NOMO-1 (cell line): Measurements from ENCODE around the gene DCAF6.
"Not testable (repeated sequence)": the region's sequence is repeated elsewhere in the genome, so short reads cannot be mapped to it uniquely, and the experiment has no call there.

ENCODE experiments used
- DNase-seq, 2 experiments: peaks; one replicate each; lab custom pipeline; 2025; ENCODE audit not compliant: unreplicated experiment in 2 of 2; lab: John Stamatoyannopoulos, UW

The DCAF6 gene

DNA sequence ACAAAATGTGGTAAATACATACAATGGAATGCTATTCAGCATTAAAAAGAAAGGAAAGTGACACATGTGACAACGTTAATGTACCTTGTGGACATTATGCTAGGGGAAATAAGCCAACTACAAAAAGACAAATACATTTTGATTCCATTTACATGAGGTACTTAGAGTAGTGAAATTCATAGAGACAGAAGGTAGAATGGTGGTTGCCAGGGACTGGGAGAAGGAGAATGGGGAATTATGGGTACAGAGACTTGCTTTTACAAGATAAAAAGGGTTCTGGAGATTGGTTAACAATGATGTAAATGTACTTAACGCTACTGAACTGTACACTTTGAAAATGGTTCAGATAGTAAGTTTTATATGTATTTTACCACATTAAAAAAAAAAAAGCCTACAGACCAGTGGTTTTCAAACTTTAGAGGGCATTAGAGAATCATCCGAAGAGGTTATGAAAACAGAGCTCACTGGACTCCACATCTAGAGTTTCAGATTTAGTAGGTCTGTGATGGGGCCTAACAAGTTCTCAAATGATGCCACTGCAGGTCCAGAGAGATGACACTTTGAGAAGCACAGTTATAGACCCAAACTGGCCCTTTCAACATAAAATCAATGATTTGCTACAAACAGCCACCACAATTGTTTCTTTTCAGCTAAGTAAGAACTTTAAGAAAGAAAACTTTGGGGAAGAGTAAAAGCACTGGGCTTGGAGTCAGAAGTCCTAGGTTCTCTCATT, 13.0 kb upstream of the DCAF6 start:
- DNase-seq: no peak

DNA sequence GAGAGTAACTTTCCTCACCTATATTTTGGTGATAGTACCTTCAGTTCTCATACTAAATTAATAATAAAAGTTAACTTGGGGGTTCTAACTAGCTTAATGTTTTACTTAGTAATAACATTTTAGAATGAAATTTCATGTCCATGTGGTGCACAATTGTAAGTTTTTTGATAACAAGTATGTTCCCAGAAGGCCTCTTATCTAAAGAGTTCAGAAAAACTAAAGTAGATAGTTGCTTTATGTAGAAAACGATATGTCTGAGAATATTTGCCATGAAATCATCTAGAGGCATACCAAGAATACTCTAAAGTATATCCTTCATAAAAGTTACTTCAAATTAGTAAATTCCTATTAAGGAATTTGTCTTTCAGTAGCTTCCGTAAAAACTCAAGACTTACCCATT, 12.4 kb upstream of the DCAF6 start:
- DNase-seq: no peak

DNA sequence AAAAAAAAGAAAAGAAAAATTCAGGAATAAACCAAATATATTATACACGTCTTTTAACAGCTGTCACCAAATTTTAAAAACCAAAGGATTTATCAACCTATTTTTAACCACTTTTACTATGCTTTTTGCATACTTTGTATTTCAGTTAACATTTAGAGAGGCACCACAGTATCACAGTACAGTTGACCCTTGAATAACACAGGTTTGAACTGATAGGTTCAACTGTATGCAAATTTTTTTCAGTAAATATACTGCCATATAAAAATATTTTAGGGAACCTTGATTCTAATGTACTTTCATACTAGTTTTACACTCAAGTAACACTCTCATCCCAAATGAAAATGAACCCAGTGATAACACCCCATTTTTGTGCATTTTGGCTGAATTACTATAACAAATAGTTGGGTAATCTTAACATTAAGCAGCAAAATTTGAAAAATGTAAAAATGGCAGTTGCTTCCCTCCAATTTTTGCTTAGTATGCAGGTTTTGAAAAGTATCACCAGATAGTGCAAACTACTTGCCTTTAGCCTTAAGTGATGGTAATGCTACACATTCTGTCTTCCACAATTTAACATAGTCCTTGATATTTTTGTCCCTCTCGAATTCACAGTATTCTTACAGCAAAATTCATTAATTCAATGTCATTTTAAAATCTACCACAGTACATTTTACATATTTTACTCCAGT, 11.8 kb upstream of the DCAF6 start:
- DNase-seq: no peak

DNA sequence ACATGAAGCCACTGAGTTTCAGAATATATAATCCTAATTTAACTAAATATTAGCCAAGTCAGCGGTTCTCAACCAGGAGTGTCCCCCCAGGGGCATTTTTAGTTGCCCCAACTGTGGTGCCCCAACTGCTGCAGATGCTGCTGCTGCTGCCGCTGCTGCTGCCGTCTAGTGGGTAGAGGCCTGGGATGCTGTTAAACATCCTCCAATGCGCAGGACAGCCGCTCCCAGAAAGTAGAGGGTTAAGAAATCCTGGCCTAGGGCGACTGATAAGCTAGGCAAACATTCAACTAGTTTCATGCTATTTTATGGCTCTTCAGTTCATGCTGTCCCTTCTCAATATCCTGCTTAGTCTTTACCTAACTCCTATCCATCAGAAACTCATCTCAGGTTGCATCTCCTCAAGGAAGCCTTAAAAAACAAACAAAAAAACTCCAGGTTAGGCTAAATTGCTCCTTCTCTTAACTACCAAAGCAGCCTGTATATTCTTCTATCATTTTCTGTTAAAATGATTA, 9.9 kb upstream of the DCAF6 start:
- no peak for DNase-seq

DNA sequence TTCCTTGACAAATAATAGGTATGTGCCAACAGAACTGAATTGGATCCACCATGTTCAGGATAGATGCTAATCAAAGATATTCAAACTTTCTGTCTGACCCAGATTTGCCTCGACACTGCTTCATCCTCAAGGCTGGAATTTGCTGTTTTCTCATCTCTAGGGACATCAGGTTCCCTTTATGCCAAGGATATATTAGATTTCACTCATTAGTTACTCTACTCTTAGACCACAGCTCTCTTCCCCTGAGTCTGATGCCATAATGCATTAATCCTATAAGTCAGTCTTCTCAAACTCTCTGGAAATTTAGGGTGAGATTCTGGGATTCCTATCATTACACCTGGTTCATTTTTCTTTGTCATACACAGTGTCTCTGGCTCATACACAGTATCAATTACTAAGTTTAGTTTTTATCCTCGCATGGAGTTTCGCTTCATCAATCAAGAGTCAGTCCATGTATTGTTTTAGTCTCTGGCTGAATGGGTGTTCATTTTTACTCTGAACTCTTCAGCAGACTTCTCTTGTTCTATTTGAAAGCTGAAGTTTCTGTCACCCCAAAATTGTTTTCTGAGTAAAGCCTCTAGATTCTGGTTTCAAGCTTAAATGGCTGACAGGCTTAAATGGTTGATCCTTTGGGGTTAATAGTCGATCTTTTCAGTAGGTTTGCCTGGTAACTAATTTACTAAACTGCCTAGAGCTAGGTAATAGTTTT, 9.3 kb upstream of the DCAF6 start:
- DNase-seq: no peak

DNA sequence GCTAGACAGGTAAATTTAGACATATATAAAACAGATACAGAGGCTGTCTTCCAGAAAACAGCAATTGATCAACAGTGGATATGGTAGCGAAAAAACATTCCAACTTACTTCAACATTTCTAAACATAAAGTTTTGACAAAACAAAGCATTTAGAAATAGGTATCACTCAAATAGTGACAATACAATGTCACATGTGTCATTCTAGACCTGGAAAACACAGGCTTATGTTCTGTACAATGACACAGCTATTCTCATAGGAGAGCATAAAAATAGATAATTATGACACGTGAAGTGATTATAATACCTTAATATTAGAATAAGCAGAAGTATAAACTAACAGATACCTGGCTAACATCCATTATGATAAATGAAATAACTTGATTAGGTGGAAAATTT, 8.0 kb upstream of the DCAF6 start:
- no peak for DNase-seq

DNA sequence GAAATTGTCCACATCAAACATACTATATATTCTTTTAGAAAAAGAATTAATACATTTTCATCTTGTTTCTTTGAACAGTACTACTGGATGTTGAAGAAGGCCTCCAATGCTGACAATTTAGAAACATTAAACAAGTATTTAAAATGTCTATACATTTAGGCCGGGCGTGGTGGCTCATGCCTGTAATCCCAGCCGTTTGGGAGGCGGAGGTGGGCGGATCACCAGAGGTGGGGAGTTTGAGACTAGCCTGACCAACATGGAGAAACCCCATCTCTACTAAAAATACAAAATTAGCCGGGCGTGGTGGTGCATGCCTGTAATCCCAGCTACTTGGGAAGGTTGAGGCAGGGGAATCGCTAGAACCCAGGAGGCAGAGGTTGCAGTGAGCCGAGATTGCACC, 7.6 kb upstream of the DCAF6 start:
- DNase-seq: not testable (repeated sequence)

DNA sequence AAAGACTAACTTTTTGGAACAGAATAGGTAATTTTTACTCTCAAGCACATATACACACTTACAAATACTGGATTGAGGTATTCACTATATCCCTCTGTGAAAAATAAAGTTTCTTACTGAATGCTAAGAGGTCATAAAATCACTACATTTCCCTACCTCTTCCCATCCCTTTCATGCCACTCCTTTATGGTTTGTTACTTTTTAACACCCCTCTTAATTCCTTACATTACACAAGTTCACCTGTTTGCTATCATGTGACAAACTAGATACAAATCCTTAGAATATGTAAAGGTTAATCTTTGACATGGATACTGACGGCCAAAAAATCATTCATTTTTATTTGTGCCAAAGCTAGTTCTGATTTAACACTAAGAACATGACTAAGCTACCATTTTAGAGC, 6.8 kb upstream of the DCAF6 start:
- DNase-seq: no peak

DNA sequence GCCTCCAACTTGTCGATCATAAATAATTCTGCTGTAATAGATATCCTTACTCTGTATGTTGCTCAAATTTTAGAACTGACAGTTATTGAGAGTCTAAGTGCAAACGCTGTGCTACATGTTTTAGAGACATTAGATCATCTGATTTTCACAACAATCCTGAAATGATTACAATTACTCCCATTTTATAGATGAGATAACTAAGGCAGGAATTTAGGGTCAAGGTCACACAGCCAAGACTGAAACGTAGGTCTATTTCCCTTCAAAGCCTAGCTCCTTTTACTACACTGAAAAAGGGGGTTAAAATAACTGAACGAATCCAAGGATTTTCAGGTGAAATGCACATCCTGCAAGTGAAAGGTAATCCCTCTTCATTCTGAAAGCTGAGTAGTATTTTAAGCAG, 2.7 kb upstream of the DCAF6 start:
- DNase-seq: no peak

DNA sequence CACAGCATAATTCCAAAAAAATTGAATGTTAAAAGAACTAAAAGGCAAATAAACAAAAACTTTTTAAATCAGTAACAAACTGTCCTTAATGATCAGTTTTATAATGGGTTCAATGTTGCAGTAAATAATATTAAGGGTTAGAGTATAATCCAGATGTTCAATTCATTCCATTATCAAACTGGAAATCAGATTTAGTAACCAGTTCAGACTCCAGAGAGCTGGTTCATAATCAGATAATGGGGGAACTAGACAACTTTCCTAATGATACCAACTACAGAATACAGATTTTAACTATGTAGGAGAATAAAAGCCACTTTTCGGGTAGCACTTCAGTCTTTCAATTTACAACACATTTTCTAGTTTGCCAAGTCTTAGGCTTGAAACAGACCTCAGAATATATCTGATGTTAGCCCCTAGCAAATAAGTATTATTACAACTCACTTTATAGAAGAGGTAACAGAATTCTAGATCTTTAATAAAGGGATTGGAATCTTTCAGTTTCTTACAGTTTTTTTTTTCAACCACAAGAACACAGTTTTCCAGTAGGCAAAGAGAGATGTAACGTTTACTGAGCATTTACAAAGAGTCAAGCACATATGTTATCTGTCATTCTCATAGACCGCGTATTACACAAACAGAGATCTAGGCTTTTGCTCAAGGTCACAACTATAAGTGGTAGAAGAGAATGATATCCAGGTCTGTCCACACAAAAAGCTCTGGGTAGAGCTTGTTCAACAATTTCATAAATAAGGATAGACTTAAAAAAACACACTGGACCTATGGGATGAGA, 1.9 kb upstream of the DCAF6 start:
- peak in 1 of 2 experiments; percentile 54 for DNase-seq

DNA sequence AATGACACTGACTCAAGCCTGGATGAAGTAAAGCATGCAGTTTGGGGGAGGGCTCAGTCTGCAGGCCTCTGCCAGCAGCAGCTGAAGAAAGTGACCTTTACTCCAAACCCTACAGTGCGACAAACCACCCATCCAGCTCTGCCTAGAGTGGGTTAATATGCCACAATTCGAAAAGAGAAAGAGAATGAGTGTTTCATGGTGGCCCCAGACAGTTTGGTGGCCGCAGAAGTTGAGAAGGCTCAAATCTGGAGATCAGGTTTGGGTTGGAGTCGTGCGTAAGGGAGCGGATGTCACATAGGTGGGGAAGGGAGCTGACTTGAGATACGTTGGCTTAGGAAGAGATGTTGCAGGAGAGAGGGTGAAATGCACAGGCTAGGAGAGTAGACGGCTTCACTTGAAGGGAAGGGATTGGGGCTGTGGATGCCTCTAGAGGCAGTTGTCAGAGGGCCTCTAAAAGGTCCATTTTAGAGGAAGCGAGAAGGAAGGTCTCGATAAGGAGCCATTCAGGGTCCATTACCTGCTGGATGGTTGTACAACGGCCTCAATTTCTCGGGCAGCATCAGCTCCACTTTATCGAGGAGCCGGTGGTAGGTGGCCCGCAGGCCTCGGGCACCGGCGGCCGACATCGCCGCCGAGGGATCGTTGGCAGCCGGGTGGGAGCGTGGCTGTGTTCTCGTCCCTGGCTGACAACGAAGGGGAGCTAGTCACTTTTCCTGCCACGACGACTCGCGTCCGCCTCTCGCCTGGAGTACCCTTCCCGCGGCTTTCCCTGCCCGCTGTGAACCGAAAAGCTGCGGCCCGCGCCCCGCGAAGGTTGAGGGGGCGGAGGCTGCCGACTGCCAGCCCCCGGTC, 1.0 kb upstream of the DCAF6 start:
- DNase-seq: peak; percentile 20 to 54

DNA sequence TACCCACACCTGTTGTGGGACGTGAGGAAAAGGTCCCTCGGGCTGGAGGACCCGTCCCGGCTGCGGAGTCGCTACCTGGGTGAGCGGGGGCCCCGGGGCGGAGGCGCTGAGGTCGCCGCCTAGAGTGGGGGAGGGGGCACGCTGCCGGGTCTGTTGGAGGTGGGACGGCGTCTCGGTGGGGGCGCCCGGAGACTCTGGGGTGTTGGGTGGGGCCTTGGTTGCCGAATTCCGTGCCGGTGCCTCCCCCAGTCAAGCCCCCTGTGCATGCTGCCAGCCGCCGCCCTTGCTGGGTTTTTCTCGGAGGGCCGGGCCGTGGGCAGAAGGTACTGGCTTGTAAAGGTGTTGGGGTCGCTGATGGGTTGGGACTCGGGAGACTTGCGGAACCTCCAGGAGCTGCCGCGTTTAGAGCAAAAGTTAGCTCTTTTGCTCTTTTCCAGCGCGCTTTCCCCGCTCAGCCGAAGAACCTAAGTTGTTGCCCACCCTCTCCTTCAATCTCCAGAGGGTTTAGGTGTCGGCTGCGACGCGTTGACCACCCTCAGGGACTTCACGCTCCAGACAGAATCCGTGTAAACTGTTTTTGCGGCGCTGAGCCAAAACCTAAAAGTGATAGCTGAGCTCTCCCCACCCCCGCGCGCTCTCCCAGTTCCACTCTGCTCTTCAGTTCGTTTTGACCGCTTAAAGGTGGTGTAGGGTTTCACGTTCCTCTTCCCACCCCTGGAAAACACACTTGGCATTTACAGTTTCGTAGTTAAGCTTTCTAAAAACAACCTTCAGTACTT, 636 bp downstream of the DCAF6 start, which contains the start of gene MPC2:
MPC2 (minus strand) TSS at position 143 of the 779 bp plus-strand sequence. CDS start 1,231 bp downstream, outside the sequence.
- peak; percentile 43 to 54 for DNase-seq

DNA sequence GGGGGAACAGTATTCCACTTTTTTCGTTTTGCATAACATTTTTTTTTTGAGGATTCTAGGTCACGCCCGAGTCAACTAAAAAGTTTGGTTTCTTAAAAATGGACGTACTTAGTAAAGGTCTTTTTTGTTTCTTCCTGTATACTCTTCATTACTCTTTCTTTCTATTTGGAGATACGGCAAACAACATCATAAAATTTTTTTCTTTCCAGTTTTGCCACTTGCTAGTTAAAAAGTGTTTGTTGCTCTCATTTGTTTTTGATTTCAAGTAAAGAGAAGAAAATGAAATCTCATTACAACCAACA, 1.2 kb downstream of the DCAF6 start:
- no peak for DNase-seq

DNA sequence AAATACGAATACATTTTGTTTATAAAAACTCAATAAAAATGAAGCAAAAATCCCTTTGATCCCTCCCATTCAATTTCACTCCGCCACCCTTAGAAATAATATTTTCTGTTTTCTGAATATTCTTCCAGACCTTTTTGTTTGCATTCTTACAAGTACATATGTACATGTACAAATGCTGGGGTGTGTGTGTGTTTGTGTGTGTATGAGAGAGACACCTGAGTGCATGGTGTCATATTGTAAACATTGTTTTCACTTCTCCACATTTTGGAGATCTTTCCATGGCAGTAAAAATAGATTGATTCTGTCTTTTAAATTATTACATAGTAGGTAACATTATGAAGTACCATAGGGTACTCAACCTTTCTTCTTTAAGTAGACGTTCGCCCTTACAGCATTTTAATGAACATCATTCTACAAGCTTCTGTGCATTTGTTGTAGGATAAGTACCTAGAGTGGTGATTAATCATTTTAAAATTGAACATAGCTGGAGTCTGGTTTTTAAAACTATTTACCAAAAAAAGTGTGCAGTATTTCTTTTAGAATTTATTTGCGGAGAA, 1.7 kb downstream of the DCAF6 start:
- no peak for DNase-seq

DNA sequence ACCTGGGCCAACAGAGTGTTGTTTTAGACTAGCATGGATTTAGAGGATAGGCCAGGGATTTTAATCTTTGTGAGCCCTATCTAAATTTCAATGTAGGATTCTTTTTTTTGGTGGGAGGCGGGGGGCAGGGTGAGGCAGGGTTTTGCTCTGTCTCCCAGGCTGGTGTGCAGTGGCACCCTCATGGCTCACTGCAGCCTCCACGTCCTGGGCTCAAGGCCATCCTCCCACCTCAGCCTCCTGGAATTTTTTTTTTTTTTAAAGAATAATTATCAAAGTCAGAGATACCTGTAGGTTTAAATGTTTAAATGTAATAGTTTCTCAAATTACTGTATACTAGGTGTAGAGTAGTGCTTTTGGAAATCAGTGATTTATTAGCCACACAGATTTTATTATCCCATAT, 3.8 kb downstream of the DCAF6 start:
- no peak for DNase-seq

DNA sequence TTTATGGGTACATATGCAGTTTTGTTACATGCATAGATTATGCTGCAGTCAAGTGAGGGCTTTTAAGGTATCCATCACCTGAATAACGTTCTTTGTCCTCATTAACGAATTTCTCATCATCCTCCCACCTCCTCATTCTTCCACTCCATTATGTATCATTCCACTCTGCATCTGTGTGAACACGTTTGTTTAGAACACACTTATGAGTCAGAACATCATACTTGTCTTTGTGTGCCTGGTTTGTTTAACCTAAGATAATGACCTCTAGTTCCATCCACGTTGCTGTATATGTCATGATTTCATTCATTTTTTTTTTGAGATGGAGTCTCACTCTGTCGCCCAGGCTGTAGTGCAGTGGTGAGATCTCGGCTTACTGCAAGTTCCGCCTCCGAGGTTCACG, 7.1 kb downstream of the DCAF6 start:
- no peak for DNase-seq

DNA sequence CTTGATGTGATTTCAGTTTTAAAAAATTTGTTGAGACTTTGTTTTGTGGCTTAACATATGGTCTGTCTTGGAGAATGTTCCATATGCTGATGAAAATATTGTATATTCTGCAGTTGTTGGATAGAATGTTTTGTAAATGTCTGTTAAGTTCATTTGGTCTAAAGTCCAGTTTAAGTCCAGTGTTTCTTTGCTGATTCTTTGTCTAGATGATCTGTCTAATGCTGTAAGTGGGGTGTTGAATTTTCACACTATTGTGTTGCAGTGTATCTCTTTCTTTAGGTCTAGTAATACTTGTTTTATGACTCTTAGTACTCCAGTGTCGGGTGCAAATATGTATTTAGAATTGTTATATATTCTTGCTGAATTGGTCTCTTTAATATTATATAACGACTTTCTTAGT, 11.2 kb downstream of the DCAF6 start:
- DNase-seq: no peak

DNA sequence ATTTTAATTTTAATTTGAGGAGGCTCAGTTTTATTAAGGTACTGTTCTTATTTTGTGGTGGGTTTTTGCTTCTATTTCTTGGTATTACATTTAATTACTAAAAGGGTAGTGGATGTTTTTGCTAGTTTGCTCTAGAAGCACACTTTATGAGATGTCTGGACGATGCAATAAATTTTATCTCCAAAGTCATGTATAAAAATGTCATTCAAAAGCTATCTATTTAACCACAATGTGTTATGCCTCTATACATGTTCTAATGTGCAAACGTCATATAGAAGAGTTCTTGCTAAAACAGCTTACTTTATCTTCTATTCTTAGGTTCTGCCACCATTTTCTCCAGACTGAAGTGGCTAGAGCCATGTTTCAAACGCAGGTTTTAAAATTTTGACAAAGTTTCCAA, 13.3 kb downstream of the DCAF6 start:
- DNase-seq: no peak

DNA sequence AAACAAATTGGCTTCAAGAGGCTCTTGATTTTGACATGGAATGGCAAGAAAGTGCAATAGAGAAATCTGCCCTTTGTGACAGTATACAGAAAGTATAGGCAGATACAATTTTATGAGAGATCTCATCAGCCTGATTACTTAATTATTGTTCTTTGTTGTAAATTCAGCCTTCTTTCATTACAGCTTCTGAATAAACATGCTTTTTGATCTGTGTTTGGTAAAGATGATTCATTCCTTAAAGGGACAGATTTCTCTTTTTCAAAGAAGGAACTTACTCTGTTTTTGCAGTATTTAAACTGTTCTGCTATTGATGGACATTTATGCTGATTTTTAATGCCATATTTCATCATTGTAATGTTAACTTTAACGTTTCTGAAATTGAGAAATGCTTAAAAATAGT, 14.1 kb downstream of the DCAF6 start:
- DNase-seq: peak in 1 of 2 experiments; percentile 4
